GM19023 (cell line): ENCODE measurements around the gene BHLHA9.
"Not testable (repeated sequence)": the region's sequence is repeated elsewhere in the genome, so short reads cannot be mapped to it uniquely, and the experiment has no call there.

Experiments used
- ATAC-seq: cut with Tn5 transposase; IDR thresholded peaks from one replicate; pipeline ENCODE4 v1.9.1; 2021; ENCODE audit warnings: mild to moderate bottlenecking, moderate library complexity; ENCODE audit not compliant: unreplicated experiment

The BHLHA9 gene

DNA sequence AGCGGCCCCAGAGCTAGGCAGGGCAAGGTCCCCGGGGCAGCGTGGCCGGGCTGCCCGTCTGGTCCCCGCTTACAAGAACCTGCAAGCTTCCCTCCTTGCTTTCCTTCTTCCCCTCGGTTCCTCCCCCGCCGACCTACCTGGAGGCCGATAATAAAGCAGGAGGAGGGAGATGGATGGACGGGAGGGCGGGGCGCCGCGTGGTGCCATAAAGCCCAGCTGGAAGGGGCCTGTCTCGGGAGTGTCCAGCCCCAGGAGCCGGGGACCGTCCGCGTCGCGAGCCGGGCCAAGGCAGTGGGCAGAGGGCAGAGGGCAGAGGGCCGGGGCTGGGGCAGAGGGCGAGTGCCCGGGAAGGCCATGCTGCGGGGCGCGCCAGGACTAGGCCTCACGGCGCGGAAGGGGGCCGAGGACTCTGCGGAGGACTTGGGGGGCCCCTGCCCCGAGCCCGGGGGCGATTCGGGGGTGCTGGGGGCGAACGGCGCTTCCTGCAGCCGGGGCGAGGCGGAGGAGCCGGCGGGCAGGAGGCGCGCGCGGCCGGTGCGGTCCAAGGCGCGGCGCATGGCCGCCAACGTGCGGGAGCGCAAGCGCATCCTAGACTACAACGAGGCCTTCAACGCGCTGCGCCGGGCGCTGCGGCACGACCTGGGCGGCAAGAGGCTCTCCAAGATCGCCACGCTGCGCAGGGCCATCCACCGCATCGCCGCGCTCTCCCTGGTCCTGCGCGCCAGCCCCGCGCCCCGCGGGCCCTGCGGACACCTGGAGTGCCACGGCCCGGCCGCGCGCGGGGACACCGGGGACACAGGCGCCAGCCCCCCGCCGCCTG, at the start of gene BHLHA9:
Gene BHLHA9 (plus strand): TSS at position 235 of the 820 bp plus-strand sequence. CDS start 120 bp downstream, at position 355.
- ATAC-seq, result no peak

DNA sequence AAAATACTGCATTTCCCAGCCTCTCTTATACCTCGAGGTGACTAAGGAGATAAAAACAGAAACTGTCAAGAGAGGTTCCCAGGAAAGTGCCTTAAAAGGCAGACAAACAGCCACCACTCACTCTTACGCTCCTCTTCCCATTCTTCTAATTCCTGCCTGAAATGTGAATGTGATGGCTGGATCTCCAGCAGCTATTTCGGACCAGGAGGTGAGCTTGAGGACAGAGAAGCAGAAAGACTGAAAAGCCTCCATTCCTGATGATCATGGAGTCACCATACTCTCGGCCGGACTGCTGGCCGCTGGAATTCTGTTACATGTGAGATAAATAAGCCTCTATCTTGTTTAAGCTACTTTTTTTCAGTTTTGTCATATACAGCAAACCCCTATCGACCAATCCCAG, 49.0 kb upstream of the BHLHA9 start:
- ATAC-seq, result no peak

DNA sequence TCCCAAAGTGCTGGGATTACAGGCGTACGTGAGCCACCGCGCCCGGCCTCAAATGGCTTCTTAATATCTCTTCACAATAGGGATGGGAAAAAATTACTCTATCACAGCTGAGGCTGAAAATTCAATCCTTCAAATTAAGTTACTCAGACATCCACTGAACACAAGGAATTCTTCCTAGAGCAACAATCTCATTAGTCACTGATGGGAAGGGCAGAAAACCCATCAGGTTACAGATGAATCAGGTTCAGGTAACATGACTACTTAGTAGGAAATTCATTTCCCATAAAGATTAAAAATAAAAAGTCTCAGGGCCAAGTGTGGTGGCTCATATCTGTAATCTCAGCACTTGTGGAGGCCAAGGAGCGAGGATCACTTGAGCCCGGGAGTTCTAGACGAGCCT, 47.9 kb upstream of the BHLHA9 start:
- ATAC-seq, result no peak

DNA sequence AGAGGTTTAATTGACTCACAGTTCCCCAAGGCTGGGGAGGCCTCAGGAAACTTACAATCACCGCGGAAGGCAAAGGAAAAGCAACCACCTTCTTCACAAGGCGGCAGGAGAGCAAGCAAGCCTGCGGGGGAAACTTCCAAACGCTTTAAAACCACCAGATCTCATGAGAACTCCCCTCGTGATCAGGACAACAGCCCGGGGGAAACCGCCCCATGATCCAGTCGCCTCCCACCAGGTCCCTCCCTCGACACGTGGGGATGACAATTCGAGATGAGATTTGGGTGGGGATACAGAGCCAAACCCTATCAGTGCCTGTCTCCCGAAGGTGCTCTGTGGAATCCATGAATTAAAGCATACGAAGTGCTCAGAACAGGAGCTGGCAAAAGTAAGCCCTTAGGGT, 46.6 kb upstream of the BHLHA9 start:
- ATAC-seq, result no peak

DNA sequence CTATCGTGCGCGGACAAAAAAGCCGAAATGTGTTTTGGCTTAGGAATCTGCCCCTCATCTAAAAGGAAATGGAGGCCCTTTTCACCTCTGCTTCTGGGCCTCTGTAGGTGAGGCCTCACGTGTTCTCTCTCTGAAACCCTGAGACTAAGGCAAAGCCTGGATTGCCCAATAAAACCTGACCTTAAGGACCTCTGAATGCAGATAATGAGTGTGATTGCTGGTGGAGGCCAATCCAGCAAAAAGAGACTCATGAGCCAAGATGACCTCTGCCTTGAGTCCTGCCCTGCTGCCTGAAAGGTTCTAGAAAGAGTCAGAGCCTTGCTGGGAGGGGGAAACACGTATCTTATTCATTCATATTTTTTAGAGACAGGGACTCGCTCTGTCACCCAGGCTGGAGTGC, 45.9 kb upstream of the BHLHA9 start:
- no peak for ATAC-seq

DNA sequence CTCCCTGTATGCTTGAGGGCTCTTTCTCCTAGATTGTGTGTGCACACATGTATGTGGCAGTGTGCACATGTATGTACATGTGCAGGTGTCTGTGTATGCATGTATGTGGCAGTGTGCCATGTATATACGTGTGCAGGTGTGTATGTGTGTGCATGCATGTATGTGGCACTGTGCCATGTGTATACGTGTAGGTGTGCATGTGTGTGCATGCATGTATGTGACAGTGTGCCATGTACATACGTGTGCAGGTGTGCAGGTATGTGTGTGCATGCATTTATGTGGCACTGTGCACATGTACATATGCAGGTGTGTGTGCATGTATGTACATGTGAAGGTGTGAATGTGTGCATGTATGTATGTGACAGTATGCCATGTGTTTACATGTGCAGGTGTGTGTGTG, 43.9 kb upstream of the BHLHA9 start:
- ATAC-seq, result no peak

DNA sequence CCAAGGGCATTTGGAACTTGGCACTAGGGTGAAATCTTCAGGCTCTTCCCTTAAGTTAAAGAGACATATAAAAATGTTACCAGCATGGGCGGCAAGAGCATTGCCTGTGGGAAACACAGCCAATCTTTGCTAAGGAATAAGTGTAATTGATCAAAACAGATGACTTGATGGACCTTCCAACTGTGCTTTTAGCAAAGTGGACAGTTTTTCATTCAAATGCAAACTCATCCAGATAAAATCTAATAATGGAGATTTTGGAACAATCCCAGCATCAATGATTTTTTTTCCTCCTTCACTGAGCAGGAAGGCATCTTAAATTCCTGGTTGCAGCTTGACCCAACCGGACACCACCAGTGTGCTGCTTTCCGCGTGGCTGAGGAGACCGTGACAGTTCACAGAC, 42.9 kb upstream of the BHLHA9 start:
- no peak for ATAC-seq

DNA sequence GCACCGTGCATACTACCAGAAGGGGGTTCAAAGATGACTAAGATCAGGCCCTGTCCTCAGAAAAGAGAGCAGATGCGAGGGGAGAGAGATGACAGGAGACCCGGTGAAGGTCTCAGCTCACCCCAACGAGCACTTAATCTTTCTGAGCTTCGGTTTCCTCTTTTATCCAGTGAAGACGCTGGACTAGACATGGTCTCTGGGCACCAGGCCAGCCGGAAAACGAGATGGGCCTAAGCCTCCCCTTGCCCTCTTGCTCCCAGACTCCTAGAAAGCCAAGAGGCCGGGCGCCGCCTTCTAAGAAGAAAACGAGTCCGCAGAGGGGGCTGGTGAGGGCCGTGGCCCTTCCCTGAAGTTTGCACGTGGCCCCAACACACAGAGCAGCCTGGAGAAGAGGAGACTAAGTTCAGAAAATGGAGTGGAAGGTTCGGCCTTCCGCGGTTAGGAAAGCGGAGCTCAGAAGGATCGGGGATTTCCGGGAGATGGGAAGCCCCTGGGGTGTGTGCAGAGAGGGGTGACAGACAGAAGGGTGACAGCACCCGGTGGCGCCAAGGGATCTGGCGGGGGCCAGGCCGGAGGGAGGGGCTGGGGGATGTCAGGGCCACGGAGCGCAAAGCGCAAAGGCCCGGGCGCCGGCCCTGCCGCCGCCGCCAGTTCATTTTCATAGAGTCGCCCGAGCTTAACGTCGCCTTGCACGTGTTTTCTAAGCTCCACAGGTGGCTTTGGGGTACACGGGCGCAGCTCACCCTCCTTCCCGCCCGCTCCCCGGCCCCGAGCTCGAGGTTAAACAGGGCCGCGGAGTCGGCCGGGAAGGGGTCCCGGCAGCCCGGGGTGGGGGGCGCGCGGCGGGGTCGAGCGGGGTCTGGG, 42.1 kb upstream of the BHLHA9 start:
- ATAC-seq, result no peak

DNA sequence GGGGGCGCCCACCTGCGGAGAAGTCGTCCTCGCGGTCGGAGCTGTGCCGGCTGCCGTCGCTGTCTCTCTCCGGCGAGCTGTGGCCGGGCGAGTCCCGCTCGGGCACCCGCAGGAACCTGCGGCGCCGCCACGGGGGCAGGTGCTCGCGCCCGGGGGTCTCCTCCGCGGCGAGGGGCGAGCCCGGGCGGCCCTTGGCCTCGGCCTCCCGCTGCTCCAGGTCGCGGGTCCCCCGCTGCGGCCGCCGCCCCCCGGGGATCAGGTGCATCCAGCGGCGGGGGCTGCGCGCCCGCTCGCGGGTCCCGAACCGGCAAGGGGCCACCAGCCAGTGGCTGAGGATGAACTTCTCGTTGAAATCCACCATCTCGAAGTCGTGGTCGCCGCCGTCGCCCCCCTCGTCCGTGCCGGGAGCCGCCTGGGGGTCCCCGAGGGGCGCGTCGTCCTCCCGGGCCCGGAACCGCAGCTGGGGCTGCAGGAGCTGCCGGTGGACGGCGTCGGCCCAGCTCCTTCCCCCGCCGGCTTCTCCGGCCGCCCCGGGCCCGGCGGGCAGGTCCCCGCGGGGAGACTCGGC, 41.4 kb upstream of the BHLHA9 start:
- no peak for ATAC-seq

DNA sequence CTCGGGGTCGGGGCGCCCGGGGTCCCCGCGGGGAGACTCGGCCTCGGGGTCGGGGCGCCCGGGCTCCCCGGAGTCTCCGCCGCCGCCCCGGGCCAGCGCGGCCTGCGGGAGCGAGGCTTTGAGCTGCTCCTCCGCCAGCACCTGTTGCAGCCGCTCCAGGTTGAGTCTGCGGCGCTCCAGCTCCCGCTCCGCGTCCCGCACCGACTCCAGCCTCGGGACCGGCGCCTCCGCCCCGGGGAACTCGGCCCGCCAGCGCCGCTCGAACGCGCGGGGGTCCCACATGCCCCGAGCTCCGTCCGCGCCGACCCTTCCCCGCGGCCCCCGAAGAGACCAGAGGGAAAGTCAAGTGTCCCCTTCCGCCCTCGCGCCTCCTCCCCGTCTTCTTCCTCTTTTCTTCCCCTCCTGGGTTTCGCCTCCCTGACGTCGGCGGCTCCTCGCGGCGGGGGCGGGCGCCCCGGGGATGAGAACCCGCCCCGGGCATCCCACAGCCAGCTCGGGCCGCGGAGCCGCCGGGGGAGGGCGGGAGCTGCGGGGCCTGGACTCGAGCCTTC, 40.8 kb upstream of the BHLHA9 start:
- no peak for ATAC-seq

DNA sequence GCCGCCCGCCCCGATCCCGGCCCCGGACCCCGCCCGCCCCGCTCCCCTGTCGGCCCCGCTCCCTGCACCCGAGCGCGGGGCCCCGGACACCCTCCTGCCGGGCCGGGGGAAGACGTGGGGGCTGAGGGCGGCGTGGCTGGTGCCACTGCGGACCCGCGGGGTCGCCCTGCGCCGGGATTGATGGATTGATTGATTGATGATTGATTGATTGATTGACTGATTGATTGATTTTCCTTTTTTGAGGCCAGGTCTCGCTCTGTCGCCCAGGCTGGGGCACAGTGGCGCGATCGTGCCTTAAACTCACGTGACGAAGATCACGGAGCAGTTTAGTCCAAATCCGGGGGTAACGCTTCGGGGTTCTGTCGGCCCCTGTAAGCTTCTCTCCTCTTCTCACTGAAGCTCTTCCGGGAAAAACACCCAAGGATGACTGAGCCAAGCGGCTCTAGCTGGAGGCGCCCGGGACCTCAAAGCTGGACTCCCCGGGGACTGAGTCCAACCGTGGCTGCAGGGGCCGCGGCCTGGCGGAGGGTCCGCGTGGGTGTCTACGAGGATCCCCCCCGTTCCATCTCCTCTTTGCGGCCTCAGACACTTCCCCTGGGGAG, 40.2 kb upstream of the BHLHA9 start:
- ATAC-seq, result no peak

DNA sequence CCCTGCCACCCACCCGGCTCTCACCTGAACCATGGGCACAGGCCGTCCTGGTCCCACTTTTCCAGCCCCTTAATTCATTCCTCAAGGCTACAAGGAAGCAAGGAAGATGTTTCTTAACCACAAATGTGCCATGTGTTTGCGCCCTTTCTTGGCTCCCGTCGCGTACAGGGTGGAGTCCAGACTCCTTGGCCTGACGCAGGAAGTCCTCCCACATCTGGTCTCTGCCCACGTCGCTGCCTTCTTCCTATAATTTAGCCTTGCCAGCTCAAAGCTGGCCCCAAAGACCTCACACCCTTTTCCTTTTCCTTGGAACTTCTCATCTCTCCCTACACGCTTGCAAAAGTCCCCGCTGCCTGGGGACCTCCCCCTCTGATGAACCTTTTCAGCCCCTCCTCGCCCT, 38.8 kb upstream of the BHLHA9 start:
- ATAC-seq, result no peak

DNA sequence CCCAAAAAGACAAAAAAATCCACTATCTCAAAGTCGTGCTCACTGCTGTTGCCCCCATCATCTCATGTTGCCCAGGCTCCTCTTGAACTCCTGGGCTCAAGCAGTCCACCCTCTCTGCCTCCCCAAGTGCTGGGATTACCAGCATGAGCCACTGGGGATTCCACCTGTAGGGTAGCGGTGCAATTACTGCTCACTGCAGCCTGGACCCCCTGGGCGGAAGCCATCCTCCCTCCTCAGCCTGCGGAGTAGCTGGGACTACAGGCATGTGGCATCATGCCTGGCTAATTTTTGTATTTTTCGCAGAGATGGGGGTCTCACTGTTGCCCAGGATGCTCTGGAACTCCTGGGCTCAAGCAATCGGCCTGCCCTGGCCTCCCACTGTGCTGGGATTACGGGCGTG, 37.9 kb upstream of the BHLHA9 start:
- ATAC-seq, result no peak

DNA sequence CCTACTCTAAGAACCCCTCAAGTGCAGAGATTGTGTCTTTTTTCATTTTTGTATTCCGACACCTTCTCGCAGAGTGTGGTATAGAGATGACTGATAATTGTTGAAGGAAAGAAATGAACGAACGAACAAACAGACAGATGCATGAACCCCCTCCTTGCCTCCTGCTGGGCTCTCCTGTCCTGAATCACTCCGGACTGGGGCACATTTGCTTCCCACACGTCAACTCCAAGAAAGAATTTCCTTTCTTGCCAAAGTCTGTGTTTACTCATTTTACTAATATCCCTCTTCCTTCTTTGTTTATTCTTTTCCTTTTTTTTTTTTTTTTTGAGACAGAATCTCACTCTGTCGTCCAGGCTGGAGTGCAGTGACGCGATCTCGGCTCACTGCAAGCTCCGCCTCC, 37.5 kb upstream of the BHLHA9 start:
- no peak for ATAC-seq

DNA sequence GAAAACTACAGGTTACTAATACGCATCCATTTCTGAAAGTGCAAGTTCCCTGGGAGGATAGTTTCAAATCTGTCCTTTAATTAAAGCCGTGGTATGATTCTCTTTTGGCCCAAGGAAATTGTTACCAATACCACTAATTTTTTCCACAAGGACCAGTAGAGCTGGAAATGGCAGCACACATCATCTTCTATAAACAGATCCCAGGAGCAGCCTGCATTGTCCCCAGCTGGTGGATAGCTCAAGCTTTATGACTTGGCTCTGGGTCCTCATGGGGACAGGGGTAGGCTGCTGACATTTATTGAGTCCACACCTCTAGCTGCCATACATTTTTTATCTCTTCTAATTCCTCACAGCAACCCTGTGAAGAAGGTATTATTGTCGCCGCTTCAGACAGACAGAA, 35.8 kb upstream of the BHLHA9 start:
- no peak for ATAC-seq

DNA sequence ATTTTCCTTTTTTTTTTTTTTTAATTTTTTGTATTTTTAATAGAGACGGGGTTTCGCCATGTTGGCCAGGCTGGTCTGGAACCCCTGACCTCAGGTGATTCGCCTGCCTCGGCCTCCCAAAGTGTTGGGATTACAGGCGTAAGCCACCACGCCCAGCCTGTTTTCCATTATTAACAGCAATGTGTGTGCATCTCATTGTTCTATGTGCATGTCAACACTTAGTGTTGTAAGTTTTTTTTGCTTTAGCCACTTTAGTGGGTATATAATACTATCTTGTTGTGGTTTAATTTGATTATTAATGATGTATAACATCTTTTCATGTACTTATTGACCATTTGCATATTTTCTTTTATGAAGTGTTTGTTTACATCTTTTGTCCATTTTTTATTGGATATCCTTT, 32.8 kb upstream of the BHLHA9 start:
- ATAC-seq, result no peak

DNA sequence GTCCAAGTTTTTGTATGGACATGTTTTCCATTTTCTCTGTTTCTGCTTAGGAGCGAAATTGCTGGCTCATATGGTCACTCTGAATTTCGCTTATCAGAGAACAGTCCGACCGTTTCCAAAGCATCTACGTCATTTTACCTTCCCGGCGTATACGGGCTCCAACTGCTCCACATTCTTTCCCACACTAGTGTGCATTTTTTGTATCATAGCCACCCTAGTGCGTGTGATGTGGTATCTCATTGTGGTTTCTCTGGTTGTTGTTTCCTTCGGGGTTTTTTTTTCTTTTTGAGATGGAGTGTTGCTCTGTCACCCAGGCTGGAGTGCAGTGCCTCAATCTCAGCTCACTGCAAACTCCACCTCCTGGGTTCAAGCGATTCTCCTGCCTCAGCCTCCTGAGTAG, 31.0 kb upstream of the BHLHA9 start:
- no peak for ATAC-seq

DNA sequence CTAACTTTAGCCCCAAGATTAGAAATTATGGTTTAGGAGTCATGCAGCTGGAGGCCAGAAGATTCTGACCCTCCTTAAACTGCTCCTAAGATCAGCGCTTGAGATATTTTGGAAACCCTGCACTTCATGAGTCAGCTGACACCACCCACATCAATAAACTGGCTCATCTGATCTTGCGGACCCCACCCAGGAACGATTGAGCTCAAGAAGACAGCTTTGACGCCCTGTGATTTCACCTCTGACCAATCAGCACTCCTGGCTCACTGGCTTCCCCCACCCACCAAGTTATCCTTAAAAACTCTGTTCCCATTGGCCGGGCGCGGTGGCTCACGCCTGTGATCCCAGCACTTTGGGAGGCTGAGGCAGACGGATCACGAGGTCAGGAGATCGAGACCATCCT, 29.8 kb upstream of the BHLHA9 start:
- ATAC-seq, result not testable (repeated sequence)

DNA sequence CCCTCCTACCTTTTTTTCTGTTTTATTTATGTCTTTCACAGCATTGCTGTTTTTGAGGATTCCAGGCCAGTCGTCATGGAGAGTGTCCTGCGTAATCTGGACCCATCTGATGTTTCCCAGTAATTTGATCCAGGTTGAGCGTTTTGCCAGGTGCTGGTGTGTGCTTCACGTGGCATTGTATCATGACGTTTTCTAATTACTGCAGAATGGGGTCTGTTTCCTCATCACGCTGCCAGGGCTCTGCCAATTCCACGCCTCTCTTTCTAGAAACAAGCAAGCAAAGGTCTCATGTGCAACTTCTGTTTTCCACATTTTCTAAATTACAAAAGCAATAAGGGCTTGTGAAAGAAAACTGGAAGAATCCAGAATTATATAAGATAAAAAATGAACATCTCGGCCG, 28.3 kb upstream of the BHLHA9 start:
- ATAC-seq, result no peak

DNA sequence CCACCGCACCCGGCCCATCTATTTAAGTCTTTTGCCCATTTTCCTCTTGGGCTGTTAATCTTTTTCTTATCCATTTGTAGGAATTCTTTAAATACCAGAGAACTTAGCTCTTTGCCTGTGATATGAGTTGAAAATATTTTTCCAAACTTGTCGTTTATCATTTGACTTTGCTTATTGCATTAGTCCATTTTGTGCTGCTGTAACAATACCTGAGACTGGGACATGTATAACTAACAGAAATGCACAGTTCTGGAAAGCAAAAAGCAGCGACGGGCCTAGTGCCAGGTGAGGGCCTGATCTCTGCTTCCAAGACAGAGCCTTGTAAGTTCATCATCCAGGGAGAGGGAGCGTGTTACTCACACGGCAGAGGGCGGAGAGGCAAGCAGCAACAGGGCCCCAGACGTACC, 25.6 kb upstream of the BHLHA9 start:
- no peak for ATAC-seq
